GM12892 (cell line): ENCODE data around the gene KLHL35.

ENCODE experiments used
- DNase-seq: peaks from one replicate; pipeline ENCODE4 v3.0.0; 2011; ENCODE audit not compliant: insufficient read length
- FAIRE-seq: peaks from 2 replicates; lab custom pipeline; 2011; peaks lifted over from hg19 to GRCh38; lab: Jason Lieb, UNC
- POLR2A ChIP-seq: IDR thresholded peaks from 2 replicates; pipeline ENCODE4 v1.6.1; 2011; ENCODE audit warnings: low read depth, low read length, control low read depth
- POLR2AphosphoS5 ChIP-seq: IDR thresholded peaks from 2 replicates; pipeline ENCODE4 v1.6.1; 2011; ENCODE audit warnings: low read depth, low read length, control low read depth
- TAF1 ChIP-seq: IDR thresholded peaks from 2 replicates; pipeline ENCODE4 v1.6.1; 2011; ENCODE audit warnings: low read depth, mild to moderate bottlenecking, control low read depth, low read length, borderline replicate concordance

KLHL35 gene

DNA sequence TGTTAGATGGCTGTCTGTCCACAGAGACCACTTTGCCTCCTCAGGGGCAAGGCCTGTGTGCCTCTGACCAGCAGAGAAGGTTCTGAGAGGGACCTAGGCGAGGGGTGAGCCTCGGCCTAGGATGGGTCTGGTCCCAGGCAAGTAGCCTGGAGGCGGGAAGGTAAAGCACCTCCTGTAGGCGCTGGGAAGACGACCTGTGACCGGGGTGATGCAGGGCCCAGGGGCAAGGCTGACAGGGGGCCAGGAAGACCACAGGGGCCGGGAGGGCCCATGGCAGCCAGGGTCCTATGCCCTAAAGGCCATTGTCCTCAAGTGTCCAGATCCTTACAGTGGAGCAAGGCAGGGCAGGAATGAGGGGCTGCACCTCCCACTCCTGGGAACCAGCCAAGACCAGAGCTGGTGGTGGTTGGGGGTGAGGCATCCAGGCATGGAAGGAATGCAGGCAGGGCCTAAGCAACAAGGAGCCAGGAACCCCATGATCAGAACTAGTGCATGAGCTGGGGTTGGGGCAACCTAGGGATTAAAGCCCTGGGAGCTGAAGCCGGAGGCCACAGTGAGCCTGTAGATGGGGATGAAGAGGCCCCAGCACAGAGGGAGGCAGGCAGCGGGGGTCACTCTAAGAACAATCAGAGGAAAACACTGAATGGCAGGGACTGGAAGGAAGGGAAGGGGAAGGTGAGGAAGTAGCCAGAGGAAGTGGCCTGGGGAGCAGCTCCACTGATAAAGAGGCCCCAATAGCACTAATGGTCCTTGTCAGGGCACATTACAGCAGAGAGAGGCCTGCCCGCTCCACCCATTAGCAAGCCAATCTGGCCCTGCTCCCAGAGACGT, 32.9 kb upstream of the KLHL35 start:
- FAIRE-seq (no peak), DNase-seq (no peak)
- no peak for TF ChIP-seq POLR2A
- TF ChIP-seq POLR2AphosphoS5, result no peak
- TF ChIP-seq TAF1, result no peak

DNA sequence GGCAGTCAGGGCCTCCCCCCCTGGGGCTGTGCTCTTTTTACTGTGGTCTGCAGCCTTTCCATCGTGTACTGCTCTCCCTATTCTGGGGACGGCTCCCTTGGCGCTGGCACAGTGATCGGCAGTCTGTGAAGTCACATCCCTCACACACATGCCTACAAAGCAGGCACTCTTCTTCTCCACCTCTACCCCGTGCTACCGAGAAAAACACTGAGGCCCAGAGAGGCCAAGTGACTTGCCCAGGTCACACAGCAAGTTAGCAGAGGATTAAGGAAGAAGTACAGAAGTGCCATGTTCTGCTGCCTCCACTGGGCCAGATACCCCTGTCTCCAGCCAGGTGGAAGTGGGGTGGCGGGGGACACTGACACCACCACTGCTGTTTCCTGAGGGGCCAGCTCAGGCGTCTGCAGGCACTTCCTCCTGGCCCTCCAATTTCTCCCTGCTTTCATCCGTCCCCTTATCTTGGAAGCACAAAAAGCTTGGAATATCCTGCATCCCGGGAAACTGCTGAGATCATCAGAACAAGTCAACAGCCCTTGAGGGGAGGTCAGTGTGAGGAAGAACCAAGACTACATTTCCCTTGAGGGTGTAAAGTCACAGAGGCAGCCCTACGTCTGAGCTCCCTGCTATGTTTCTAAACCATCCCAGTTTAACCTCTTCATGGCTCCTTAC, 30.2 kb upstream of the KLHL35 start:
- TF ChIP-seq TAF1, result no peak
- TF ChIP-seq POLR2A, result no peak
- TF ChIP-seq POLR2AphosphoS5, result no peak
- FAIRE-seq (no peak), DNase-seq (no peak)

DNA sequence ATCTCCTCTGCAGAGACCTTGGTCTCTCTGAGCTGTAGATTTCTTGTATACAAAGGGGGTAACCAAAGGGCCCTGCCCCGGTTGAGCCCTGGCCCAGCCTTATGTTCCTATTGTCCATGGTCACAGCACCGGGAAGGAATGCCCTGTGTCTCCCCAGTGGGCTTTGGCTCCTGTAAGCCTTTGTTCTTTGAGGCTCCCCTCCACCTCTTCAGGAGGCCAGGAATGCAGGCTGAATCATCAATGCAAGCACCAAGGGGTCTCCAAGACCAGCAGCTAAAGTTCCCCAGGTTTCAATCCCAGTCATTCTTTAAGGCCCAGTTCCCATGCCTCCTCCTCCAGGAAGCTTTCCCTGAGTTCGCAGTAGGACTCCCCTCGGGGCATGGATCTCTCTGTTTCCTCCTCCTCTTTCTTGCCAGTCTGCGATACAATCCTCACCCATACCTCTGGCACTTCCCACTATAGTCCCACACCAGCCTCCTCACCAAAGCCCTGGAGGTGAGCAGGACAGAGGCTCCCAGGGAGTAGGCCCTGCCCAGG, 29.2 kb upstream of the KLHL35 start:
- no peak for TF ChIP-seq POLR2AphosphoS5
- no peak for TF ChIP-seq TAF1
- no peak for TF ChIP-seq POLR2A
- no peak for FAIRE-seq
- no peak for DNase-seq

- TF ChIP-seq POLR2AphosphoS5 (no peak), TAF1 (no peak), POLR2A (no peak)
- DNase-seq, result no peak
Observed at GRCh38 chr11:75461151-75461550, 28.1 kb upstream of the KLHL35 start.

DNA sequence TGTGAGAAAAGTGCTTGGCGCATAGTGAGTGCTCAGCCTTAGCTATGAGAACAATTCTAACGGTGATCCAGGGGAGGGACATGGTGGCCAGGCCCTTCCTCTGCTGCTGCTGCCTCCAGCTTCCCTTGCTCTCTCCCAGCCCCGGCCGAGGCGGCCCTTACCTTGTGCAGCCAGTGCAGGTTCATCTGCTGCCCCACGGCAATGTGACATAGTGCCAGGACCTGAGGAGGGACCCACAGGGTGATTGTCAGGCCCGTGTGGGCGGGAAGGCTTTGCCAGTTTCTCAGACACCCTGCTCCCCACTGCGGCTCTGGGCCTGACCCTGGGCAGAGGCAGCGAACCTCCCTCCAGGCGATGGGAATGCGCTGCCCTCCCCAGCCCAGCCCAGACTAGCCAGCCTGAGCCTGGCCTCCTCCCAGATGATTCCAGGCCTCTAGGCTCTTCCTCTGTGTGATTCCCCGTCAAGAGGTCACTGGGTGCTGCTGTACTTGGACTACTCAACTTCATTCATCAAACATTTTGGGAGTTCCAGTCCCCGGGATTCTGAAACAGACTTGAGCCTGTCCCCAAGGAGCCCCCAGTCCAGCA, 23.7 kb upstream of the KLHL35 start:
- DNase-seq (no peak), FAIRE-seq (peak; percentile 44)
- TF ChIP-seq TAF1, result no peak
- no peak for TF ChIP-seq POLR2A
- no peak for TF ChIP-seq POLR2AphosphoS5

More at GRCh38 chr11:75461151-75461550, 28.1 kb upstream of the KLHL35 start:
- FAIRE-seq, result no peak

DNA sequence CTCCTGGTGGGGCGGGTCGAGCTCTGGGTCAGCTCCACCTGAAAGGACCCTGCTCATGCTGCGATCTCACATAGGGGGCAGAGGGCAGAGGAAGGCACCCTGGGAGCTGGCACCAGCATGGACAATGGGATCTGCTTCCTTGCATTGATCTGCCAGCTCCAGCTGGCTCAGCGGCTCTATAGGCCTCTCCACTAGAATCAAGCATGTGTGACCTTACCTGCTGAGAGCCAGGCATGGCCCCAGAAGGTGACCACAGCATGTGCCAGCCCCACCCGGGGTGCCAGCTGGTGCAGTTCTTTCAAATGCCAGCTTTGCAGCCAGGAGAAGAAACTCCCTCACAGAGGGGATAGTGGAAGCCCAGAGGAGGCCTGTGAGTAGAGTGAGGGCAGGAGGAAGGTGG, 22.0 kb upstream of the KLHL35 start:
- DNase-seq, result no peak
- no peak for FAIRE-seq

DNA sequence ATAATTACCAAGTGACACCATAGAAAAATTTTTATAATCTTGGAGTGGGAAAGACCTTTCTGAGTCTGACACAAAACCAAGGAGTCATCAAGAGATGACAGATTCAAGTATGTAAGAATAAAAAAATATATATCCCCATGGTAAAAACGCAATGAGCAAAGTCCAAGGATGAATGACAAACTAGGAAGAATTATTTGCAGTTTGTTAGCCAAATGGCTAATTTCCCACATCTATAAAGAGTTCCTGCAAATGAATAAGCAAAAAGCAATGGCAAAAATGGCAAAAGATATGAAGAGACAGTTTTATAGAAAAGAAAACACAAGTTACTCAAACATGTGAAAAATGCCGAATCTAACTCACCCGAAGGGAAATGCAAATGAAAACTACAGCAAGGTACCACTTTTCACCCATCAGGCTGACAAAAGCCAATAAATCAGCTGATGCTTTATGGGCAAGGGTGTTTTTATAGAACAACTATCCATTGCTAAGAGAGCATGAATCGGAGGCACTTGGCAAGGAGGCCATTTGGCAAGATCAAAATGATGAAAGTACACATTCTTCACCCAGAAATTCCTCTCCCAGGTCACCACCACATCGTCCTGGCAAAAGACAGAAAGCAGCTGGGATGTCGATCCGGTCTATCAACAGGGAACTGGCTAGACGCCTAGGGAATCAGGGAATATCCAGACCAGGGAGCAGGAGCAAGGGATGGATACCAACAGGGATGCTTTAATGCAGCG, 21.1 kb upstream of the KLHL35 start:
- FAIRE-seq, result no peak
- TF ChIP-seq TAF1 (no peak), POLR2AphosphoS5 (no peak), POLR2A (no peak)
- no peak for DNase-seq

More for the DNA sequence above, 22.0 kb upstream of the KLHL35 start:
- TF ChIP-seq TAF1 (no peak), POLR2AphosphoS5 (no peak), POLR2A (no peak)

GRCh38 chr11:75450826-75451821, 18.1 kb upstream of the KLHL35 start:
- FAIRE-seq (no peak), DNase-seq (peak; percentile 52)
- no peak for TF ChIP-seq POLR2A
- no peak for TF ChIP-seq TAF1
- TF ChIP-seq POLR2AphosphoS5, result no peak

- DNase-seq (no peak), FAIRE-seq (no peak)
- no peak for TF ChIP-seq POLR2A
Observed at GRCh38 chr11:75450236-75450635, 17.2 kb upstream of the KLHL35 start.

GRCh38 chr11:75449776-75450175, 16.8 kb upstream of the KLHL35 start:
- TF ChIP-seq TAF1 (no peak), POLR2AphosphoS5 (no peak), POLR2A (no peak)
- DNase-seq (no peak), FAIRE-seq (no peak)

DNA sequence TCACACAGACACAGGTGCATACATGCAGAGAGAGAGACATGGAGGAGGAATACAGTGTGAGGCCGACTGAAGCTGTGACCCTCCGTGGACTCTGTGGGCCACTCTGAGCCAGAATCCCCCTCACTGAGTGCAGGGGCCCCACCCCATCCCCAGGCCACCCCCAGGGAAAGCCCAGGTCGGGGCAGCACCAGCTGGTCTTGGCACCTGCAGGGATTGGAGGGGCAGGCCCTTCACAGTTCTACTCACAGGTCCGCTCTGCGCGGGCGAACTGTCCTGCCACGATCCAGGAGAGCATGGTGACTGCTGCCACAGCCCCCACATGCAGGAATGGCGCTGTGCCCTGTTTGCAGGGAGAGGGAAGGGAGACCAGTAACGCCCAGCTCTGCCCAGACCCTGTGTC, 16.3 kb upstream of the KLHL35 start:
- TF ChIP-seq TAF1, result no peak
- TF ChIP-seq POLR2AphosphoS5, result no peak
- no peak for TF ChIP-seq POLR2A
- DNase-seq (no peak), FAIRE-seq (no peak)
